Fibroblast of villous mesenchyme (primary cell): Measurements from ENCODE around the gene VOPP1. TPM values are rescaled to one million over a fixed set of nuclear protein-coding genes. Genes with fewer than 3 reads are reported as not detected.
A peak's percentile ranks its signal among the peaks of the same experiment; 100 is the strongest.
"Not testable (repeated sequence)": the region's sequence is repeated elsewhere in the genome, so short reads cannot be mapped to it uniquely, and the experiment has no call there.

Experiments used
- DNase-seq: peaks from one replicate; pipeline ENCODE4 v3.0.0-alpha.2; 2010; ENCODE audit warnings: low read depth
- H3K4me3 ChIP-seq: 2 replicates; pipeline ENCODE4 v1.5.1; 2011; ENCODE audit warnings: low read depth, mild to moderate bottlenecking, low read length
- total RNA-seq: library from RNA; depleted of rRNA; stranded (reverse); fragments of >200 nt; gene quantifications from 2 replicates; pipeline ENCODE4 v1.2.3, GENCODE V29; 2012
- TF ChIP-seq, protein P1 (sequence below): IDR thresholded peaks from 2 replicates; pipeline ENCODE4 v1.5.1; 2012; ENCODE audit warnings: low read depth, mild to moderate bottlenecking, low read length; ENCODE audit not compliant: insufficient read depth

The VOPP1 gene, protein sequence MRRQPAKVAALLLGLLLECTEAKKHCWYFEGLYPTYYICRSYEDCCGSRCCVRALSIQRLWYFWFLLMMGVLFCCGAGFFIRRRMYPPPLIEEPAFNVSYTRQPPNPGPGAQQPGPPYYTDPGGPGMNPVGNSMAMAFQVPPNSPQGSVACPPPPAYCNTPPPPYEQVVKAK
- total RNA-seq: 73.8 and 81.2 TPM in 2 replicates

GRCh38 chr7:55572378-55573233, at the start of gene VOPP1:
Gene VOPP1 (minus strand): TSS chr7:55572502. CDS start chr7:55572324, 178 bp downstream.
- peak within 1 kb of the TSS; percentile 86 for H3K4me3 ChIP-seq
- TF ChIP-seq, protein P1, sequence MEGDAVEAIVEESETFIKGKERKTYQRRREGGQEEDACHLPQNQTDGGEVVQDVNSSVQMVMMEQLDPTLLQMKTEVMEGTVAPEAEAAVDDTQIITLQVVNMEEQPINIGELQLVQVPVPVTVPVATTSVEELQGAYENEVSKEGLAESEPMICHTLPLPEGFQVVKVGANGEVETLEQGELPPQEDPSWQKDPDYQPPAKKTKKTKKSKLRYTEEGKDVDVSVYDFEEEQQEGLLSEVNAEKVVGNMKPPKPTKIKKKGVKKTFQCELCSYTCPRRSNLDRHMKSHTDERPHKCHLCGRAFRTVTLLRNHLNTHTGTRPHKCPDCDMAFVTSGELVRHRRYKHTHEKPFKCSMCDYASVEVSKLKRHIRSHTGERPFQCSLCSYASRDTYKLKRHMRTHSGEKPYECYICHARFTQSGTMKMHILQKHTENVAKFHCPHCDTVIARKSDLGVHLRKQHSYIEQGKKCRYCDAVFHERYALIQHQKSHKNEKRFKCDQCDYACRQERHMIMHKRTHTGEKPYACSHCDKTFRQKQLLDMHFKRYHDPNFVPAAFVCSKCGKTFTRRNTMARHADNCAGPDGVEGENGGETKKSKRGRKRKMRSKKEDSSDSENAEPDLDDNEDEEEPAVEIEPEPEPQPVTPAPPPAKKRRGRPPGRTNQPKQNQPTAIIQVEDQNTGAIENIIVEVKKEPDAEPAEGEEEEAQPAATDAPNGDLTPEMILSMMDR: no peak
- peak; percentile 60 for DNase-seq

- TF ChIP-seq, protein P1: no peak
- no peak overlapping the region for H3K4me3 ChIP-seq
- no peak for DNase-seq
These were observed 46.6 kb upstream of the VOPP1 start for GRCh38 chr7:55618913-55619312.

DNA sequence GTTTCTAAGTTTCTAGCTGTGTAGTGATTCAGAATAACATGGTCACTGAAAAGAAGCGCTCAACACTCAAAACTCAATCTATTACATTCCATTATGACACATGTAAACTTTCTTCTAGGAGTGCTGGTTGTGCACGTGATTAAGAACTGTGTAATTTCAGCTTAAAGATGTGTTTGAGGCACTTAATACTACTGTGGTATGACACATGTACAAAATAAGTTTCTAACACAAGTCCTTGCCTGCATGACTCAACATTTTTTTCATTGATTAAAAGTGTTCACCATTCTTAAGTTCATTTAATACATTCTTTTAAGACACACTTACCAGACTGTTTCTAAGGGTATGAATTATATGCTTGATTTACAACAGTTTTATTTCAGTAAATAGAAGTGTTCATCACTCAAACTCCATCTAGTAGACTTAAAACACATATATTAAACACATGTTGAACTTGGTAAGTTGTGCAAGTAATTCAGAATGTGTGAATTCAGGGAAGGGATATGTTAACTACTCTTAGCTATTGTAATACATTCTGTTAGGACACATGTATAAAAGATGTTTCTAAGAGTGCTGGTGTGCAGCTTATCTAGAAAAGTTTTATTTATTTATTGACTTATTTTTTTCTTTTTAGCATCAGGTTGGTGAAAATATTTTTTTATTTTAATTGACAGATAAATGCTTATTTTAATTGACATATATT, 42.2 kb upstream of the VOPP1 start:
- not testable (repeated sequence) for H3K4me3 ChIP-seq, DNase-seq

GRCh38 chr7:55609726-55610125, 37.4 kb upstream of the VOPP1 start:
- H3K4me3 ChIP-seq, DNase-seq: not testable (repeated sequence)

- not testable (repeated sequence) for H3K4me3 ChIP-seq, DNase-seq
These were observed 33.4 kb upstream of the VOPP1 start for GRCh38 chr7:55605661-55606060.

- H3K4me3 ChIP-seq: not testable (repeated sequence)
- TF ChIP-seq, protein P1: peak; percentile 43
- peak; percentile 17 for DNase-seq
These were observed 25.7 kb upstream of the VOPP1 start for GRCh38 chr7:55597944-55598499.

DNA sequence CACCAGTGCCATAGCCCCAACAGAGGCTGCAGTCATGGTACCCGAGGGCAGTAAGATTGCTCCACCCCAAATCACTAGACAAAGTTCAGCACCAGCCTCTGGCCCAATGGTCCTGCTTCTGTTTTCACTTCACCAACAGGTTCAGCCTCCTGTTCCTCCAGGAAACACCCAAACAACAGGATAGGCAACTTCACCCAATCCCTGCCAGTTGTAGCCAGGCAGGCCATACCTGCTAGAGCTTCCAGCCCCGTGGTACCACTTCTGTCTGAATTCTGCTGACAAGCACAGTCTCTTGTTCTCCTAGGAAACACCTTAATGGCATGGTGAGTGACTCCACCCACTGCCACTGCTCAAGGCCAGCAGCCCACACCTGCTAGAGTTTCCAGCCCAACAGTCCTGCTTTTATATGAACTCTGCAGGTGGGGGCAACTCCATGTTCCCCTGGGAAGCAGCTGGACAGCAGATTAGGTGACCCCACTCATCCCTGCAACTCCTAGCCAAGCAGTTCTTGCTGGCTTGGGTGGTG, 25.0 kb upstream of the VOPP1 start:
- H3K4me3 ChIP-seq, DNase-seq: not testable (repeated sequence)

- no peak overlapping the region for H3K4me3 ChIP-seq
- TF ChIP-seq, protein P1: no peak
- DNase-seq: no peak
These were observed 23.2 kb upstream of the VOPP1 start for GRCh38 chr7:55595511-55595910.
